Middle frontal gyrus (tissue), 1 donor: ENCODE measurements around the gene PEX10.

Experiments
- DNase-seq: peaks from one replicate; pipeline ENCODE4 v3.0.0-alpha.2; 2015; ENCODE audit warnings: low spot score; ENCODE audit errors: extremely low spot score

The PEX10 gene

GRCh38 chr1:2376261-2376741, 36.1 kb downstream of the PEX10 start:
- no peak for DNase-seq

GRCh38 chr1:2375923-2376260, 36.5 kb downstream of the PEX10 start:
- DNase-seq, result no peak

GRCh38 chr1:2375246-2375922, 37.0 kb downstream of the PEX10 start:
- no peak for DNase-seq

- DNase-seq, result no peak
Measured at GRCh38 chr1:2374252-2375155, 37.9 kb downstream of the PEX10 start.

GRCh38 chr1:2373551-2374251, 38.7 kb downstream of the PEX10 start:
- no peak for DNase-seq

- no peak for DNase-seq
Measured at GRCh38 chr1:2372551-2373490, 39.5 kb downstream of the PEX10 start.

GRCh38 chr1:2368053-2368744, 44.2 kb downstream of the PEX10 start:
- DNase-seq, result no peak

- no peak for DNase-seq
Measured at GRCh38 chr1:2363847-2364513, 48.4 kb downstream of the PEX10 start.

GRCh38 chr1:2360588-2361364, 51.6 kb downstream of the PEX10 start:
- no peak for DNase-seq

GRCh38 chr1:2358651-2359640, 53.4 kb downstream of the PEX10 start:
- no peak for DNase-seq

- no peak for DNase-seq
Measured at GRCh38 chr1:2358072-2358471, 54.3 kb downstream of the PEX10 start.

- no peak for DNase-seq
Measured at GRCh38 chr1:2356911-2357845, 55.2 kb downstream of the PEX10 start.

- no peak for DNase-seq
Measured at GRCh38 chr1:2356401-2356800, 56.0 kb downstream of the PEX10 start.

GRCh38 chr1:2355373-2356261, 56.7 kb downstream of the PEX10 start:
- no peak for DNase-seq

- no peak for DNase-seq
Measured at GRCh38 chr1:2354511-2355372, 57.6 kb downstream of the PEX10 start.
